ENCODE results near the gene SPEG. TPM values are rescaled to one million over a fixed set of nuclear protein-coding genes. Genes with fewer than 3 reads are reported as not detected.

SPEG gene
- total RNA-seq, 6 experiments from 2014 or later: 0.24 to 1.5 (median 0.48) TPM

DNA sequence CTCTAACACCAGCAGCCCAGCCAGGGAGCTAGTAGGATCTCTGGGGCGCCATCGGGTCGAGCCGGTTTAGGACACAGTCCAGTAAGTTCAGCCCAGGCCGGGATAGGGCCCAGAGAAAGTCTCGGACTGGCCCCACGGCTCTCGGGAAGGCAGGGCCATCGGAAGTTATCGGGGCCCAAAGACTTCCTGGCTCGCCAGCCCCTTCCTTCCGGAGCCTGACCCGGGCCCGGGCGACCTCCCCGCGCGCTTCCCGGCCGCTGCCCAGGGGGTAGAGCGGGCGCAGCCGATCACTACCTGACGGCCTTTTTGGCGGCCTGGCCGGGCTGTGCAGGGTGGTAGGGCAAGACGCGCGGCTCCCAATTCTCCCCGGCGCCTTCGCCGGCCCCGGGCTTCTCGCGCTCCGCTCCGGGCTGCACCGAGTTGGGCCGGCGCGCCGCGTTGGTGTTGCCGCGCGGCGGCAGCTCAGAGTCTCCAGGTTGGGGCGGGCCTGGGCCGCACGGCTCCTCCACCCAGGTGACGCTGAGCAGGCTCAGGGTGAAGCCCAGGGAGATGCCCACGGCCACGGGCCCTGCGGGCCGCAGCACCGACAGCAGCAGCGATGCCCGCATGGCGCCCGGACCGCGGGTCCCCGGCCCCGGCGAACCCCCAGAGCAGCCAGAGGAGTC is 108.4 kb downstream of the SPEG start:
- no peaks in the 10 kb centered on the region for H3K27me3 ChIP-seq
- H3K27ac ChIP-seq: peak overlapping the region; percentile 50 to 88 (median 79)
- WGBS (ENCODE audit: insufficient coverage, low coverage, low lambda C conversion rate, missing lambda C conversion rate): 0% methylated on average over 2 of the region's 66 CpGs
- no peaks in the 10 kb centered on the region for H3K36me3 ChIP-seq
- TF ChIP-seq, protein P1, sequence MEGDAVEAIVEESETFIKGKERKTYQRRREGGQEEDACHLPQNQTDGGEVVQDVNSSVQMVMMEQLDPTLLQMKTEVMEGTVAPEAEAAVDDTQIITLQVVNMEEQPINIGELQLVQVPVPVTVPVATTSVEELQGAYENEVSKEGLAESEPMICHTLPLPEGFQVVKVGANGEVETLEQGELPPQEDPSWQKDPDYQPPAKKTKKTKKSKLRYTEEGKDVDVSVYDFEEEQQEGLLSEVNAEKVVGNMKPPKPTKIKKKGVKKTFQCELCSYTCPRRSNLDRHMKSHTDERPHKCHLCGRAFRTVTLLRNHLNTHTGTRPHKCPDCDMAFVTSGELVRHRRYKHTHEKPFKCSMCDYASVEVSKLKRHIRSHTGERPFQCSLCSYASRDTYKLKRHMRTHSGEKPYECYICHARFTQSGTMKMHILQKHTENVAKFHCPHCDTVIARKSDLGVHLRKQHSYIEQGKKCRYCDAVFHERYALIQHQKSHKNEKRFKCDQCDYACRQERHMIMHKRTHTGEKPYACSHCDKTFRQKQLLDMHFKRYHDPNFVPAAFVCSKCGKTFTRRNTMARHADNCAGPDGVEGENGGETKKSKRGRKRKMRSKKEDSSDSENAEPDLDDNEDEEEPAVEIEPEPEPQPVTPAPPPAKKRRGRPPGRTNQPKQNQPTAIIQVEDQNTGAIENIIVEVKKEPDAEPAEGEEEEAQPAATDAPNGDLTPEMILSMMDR (IDR thresholded peaks at IDR 0.05): no peak
- no peak for TF ChIP-seq POLR2A (IDR thresholded peaks at IDR 0.05)
- no peaks in the 10 kb centered on the region for H3K9me3 ChIP-seq
- H3K4me3 ChIP-seq: peak overlapping the region; percentile 72 to 89 (median 78)
- DNase-seq (peak in 1 of 3 donors; percentile 37), ATAC-seq (peak; percentile 8 to 51 (median 34))
- intact Hi-C loops (cut with DNase I): no loop called here
- H3K4me1 ChIP-seq: peaks cover 0 to 18% (median 5%) of the 10 kb centered on the region in 4 donors

DNA sequence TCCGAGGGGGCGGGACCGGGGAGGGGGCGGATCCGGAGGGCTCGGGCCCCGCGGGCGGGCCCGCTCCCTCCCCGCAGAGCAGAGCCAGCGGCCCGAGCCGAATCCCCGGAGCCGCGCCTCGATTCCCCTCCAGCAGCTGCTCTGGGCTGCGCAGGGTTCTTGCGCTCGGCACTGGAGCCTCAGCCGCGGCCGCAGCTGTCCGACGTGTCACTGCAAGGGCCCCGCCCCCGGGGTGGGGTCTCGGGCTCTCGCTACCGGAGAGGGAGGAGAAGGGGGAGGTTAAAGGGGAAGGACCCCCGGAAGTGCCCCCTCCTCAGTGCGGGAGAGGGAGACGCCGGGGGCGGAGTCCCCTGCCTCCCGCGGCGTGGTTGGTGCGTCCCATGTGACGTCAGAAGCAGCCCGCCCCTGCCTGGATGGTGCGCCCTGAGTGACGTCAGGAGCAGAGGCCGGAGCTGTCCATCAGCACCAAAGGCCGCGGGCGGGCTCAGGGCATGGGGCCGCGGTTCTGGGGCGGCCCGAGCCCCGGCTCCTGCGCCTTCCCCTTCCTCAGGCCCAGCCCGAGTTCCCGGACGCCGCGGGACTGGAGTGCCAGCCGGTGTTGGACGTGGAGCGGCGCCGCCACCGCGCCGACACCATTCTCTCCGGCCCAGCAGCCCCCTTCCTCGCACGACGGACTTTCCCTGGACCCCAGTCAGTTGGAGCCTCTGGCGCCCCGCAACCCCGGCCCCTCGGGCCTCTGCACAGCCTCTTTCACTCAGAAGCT is 109.1 kb downstream of the SPEG start, which contains the start of the genes CHPF and TMEM198:
Gene CHPF, minus strand, starts transcription at position 214 of the 763 bp plus-strand sequence. CDS start 271 bp downstream, outside the sequence.
Gene TMEM198, plus strand, starts transcription at position 433 of the 763 bp plus-strand sequence. CDS start 700 bp downstream, outside the sequence.
- H3K36me3 ChIP-seq: no peaks in the 10 kb centered on the region
- no peaks in the 10 kb centered on the region for H3K27me3 ChIP-seq
- peak; percentile 98 to 99 (median 99) for DNase-seq
- H3K4me1 ChIP-seq: peaks cover 0 to 18% (median 5%) of the 10 kb centered on the region in 4 donors
- TF ChIP-seq, protein P1 (IDR thresholded peaks at IDR 0.05): no peak
- peak; percentile 72 for TF ChIP-seq POLR2A (IDR thresholded peaks at IDR 0.05)
- ATAC-seq: peak; percentile 92 to 95 (median 93)
- no peaks in the 10 kb centered on the region for H3K9me3 ChIP-seq
- intact Hi-C loops (cut with DNase I): no loop called here
- peak within 1 kb of the TSS; percentile 72 to 89 (median 78) for H3K4me3 ChIP-seq
- WGBS (ENCODE audit: insufficient coverage, low coverage, low lambda C conversion rate, missing lambda C conversion rate): 0% methylated on average over 5 of the region's 75 CpGs
- peak within 1 kb of the TSS; percentile 50 to 88 (median 79) for H3K27ac ChIP-seq

DNA sequence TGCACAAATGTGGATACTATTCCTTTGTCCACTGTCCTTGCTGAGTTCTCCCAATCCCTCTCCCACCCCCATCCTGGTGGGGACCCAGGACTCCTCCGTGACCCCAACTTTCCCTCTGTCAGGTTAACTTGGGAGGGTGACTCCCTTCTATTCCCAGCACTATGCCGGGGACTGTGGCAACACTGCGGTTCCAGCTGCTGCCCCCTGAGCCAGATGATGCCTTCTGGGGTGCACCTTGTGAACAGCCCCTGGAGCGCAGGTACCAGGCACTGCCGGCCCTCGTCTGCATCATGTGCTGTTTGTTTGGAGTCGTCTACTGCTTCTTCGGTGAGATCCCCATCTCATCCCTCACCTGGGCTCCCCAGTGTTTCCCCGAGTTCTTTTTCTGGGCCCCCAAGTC is 109.9 kb downstream of the SPEG start:
- H3K36me3 ChIP-seq: no peaks in the 10 kb centered on the region
- intact Hi-C loops (cut with DNase I): no loop called here
- peaks cover 0 to 18% (median 5%) of the 10 kb centered on the region in 4 donors for H3K4me1 ChIP-seq
- H3K27ac ChIP-seq: no peak overlapping the region
- WGBS (ENCODE audit: insufficient coverage, low coverage, low lambda C conversion rate, missing lambda C conversion rate): 31% methylated on average over 6 of the region's 9 CpGs
- H3K27me3 ChIP-seq: no peaks in the 10 kb centered on the region
- no peak for ATAC-seq
- no peak for DNase-seq
- no peaks in the 10 kb centered on the region for H3K9me3 ChIP-seq
- TF ChIP-seq, protein P1 (IDR thresholded peaks at IDR 0.05): no peak
- TF ChIP-seq POLR2A (IDR thresholded peaks at IDR 0.05): no peak
- peak overlapping the region in 1 of 3 donors; percentile 89 for H3K4me3 ChIP-seq

DNA sequence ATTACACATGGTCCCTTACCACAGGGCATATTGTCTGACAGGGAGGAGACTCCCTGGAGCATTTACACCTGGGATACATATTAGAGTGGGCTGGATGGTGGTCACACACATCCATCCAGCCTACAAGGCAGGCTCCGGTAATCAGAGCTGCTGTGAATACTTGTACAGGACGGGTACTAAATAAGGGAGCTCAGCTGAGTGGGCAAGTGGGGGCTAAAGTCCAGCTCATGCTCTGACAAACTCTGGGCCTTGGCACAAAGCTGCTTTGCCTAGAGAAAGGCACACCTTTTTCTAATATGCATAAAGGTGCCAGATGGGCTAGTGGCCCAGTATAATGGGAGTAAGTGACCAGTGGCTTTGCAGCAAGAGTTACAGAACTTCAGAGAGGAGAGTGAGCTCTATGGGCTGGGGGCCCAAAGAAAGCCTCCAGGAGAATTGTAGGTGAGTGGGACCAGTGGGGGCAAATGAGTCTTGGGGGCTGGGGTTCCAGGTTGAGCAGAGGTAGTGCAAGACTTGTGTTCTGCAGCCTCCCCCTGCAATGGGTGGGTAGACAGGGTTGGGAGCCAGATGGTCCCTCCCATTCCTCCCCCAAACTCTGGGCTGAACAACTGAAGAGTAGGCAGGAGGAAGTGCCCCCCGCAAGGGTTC is 110.8 kb downstream of the SPEG start:
- no peak for DNase-seq
- ATAC-seq: no peak
- TF ChIP-seq, protein P1 (IDR thresholded peaks at IDR 0.05): no peak
- TF ChIP-seq POLR2A (IDR thresholded peaks at IDR 0.05): no peak
- Histone ChIP-seq H3K36me3 (no peaks in the 10 kb centered on the region), H3K9me3 (no peaks in the 10 kb centered on the region), H3K27ac (no peak overlapping the region), H3K27me3 (no peaks in the 10 kb centered on the region), H3K4me3 (no peak overlapping the region), H3K4me1 (peaks cover 0 to 18% (median 5%) of the 10 kb centered on the region in 4 donors)
- intact Hi-C loops (cut with DNase I): no loop called here
- 40% methylated on average over 2 of the region's 3 CpGs for WGBS (ENCODE audit: insufficient coverage, low coverage, low lambda C conversion rate, missing lambda C conversion rate)

All from right lobe of liver (tissue), 6 donors.